NT2/D1 (cell line): Measurements from ENCODE around the gene PLCB4.

Experiments used
- SUZ12 ChIP-seq: IDR thresholded peaks from 2 replicates; pipeline ENCODE4 v1.6.1; 2011; ENCODE audit not compliant: insufficient read length, insufficient read depth; ENCODE audit errors: extremely low read depth
- YY1 ChIP-seq: IDR thresholded peaks from 2 replicates; pipeline ENCODE4 v1.6.1; 2011; ENCODE audit not compliant: insufficient read length, insufficient read depth
- ZNF274 ChIP-seq: IDR thresholded peaks from 2 replicates; pipeline ENCODE4 v1.6.1; 2011; ENCODE audit warnings: mild to moderate bottlenecking, low read depth, low read length

DNA sequence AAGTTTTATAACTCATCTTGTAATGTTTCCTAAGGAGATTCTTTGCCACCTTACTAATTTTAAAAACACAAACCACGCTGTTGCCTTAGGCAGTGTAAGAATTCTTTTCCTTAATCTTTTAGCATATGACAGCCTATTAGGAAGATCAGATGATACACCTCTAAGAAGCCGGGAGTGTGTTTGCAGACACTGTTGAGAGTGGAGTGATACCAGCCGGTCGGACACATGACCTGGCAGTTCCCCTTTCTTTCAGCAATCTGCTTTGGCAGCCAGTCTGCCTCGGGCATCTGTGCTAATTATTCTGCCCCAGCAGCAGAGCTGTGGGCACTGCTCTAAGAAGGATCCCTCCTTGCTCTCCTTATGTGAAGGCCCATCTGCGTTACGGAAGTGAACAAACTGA, 50.9 kb downstream of the PLCB4 start:
- TF ChIP-seq SUZ12: no peak
- no peak for TF ChIP-seq YY1
- no peak for TF ChIP-seq ZNF274
